ENCODE measurements around the gene LPCAT1. TPM values are rescaled to one million over a fixed set of nuclear protein-coding genes. Genes with fewer than 3 reads are reported as not detected.

Gene LPCAT1
- total and polyA plus RNA-seq, 2 of the 4 experiments (the other 2 are of a cell fraction): 17.7 to 33.6 TPM

GRCh38 chr5:1554410-1554967, 30.7 kb upstream of the LPCAT1 start:
- H4K5ac ChIP-seq (ENCODE audit: low read depth, low read length): no peak overlapping the region
- no peak overlapping the region for H2BK5ac ChIP-seq (ENCODE audit: low read depth, low read length, poor library complexity, severe bottlenecking)
- no peak overlapping the region for H3K14ac ChIP-seq (replicated peaks; ENCODE audit: low read depth, low read length)
- no peak overlapping the region for H2BK20ac ChIP-seq (ENCODE audit: low read depth, low read length)
- no peak overlapping the region for H2AFZ ChIP-seq (replicated peaks; ENCODE audit: low read length, poor library complexity)
- CTCF ChIA-PET: no interaction called here
- no peak for TF ChIP-seq CTCF (conservative IDR thresholded peaks at IDR 0.05; ENCODE audit: low read depth, low read length)
- no peak for TF ChIP-seq CEBPB (IDR thresholded peaks at IDR 0.05; ENCODE audit: low read depth, low read length)
- no peak for TF ChIP-seq RFX5 (IDR thresholded peaks at IDR 0.05; ENCODE audit: low read depth, low read length)
- no peak for TF ChIP-seq RAD21 (IDR thresholded peaks at IDR 0.05; ENCODE audit: low read length)
- no peak for TF ChIP-seq NFE2L2 (IDR thresholded peaks at IDR 0.05; ENCODE audit: low read depth, low read length)
- TF ChIP-seq CHD1 (IDR thresholded peaks at IDR 0.05; ENCODE audit: low read depth, low read length): no peak
- TF ChIP-seq BHLHE40 (IDR thresholded peaks at IDR 0.05; ENCODE audit: low read depth, low read length): no peak
- no peak for TF ChIP-seq USF2 (IDR thresholded peaks at IDR 0.05; ENCODE audit: low read depth, low read length)
- no peak for TF ChIP-seq MXI1 (IDR thresholded peaks at IDR 0.05; ENCODE audit: borderline replicate concordance, low read depth, low read length)
- no peak for TF ChIP-seq SMC3 (IDR thresholded peaks at IDR 0.05; ENCODE audit: low read depth, low read length)
- TF ChIP-seq MAFK (IDR thresholded peaks at IDR 0.05; ENCODE audit: low read depth, low read length): no peak
- H2AK9ac ChIP-seq (replicated peaks; ENCODE audit: low read depth, low read length, poor library complexity): no peak overlapping the region
- no peak overlapping the region for H3K4me3 ChIP-seq (ENCODE audit: insufficient read depth, low read depth, low read length)
- no peak overlapping the region for H2AK5ac ChIP-seq (ENCODE audit: low read depth, low read length)
- no peaks in the 10 kb centered on the region for H3K9me1 ChIP-seq (ENCODE audit: insufficient read depth, low read length)
- no peak overlapping the region for H3K4ac ChIP-seq (ENCODE audit: low read depth, low read length)
- no peak for DNase-seq
- intact Hi-C loops (cut with micrococcal nuclease): no loop called here
- H3K4me2 ChIP-seq (ENCODE audit: low read depth, low read length): no peak overlapping the region
- H3K79me1 ChIP-seq (ENCODE audit: low read depth in 1 of 2, low read length in 2 of 2): no peaks in the 10 kb centered on the region
- dilution Hi-C loops (cut with HindIII; ENCODE audit: low sequenced_read_pairs, unreplicated experiment): no loop called here
- H3K36me3 ChIP-seq (ENCODE audit: control insufficient read depth, insufficient read depth, low read length): no peaks in the 10 kb centered on the region
- H2BK15ac ChIP-seq (ENCODE audit: low read depth, low read length): no peak overlapping the region
- H3K4me1 ChIP-seq (ENCODE audit: control insufficient read depth, insufficient read depth, low read length): no peaks in the 10 kb centered on the region; the same call in 1 of the 2 replicates
- POLR2A ChIA-PET (ENCODE audit: unreplicated experiment): no interaction called here
- no peak overlapping the region for H3K27ac ChIP-seq (ENCODE audit: insufficient read depth, low read length)
- H4K20me1 ChIP-seq (ENCODE audit: insufficient read depth, low read length): no peaks in the 10 kb centered on the region
- no peak overlapping the region for H3K18ac ChIP-seq (ENCODE audit: low read depth, low read length)
- no peak overlapping the region for H2BK120ac ChIP-seq (ENCODE audit: low read depth, low read length)
- H3K9me3 ChIP-seq (ENCODE audit: control insufficient read depth, insufficient read depth, low read length): no peaks in the 10 kb centered on the region
- in situ Hi-C loops (cut with MboI; ENCODE audit: low sequenced_read_pairs): no loop called here
- H4K91ac ChIP-seq (ENCODE audit: insufficient read depth, low read depth, low read length): no peak overlapping the region
- WGBS, 2 experiments (ENCODE audit: extremely low coverage in 2 of 2, insufficient read length in 1 of 2): 83% methylated on average over 1 of the region's 11 CpGs; no CpG with 5 or more reads in 1 of the 2 experiments
- ATAC-seq (ENCODE audit: low read depth): no peak
- H3K56ac ChIP-seq (ENCODE audit: extremely low read depth, insufficient read depth, low read length): no peak overlapping the region
- H3K9ac ChIP-seq (ENCODE audit: low read depth, low read length): no peak overlapping the region
- no peak overlapping the region for H3K23ac ChIP-seq (ENCODE audit: low read depth, low read length)
- H3K27me3 ChIP-seq (ENCODE audit: control insufficient read depth, insufficient read depth, low read length): peaks cover 62% of the 10 kb centered on the region
- H4K8ac ChIP-seq (ENCODE audit: low read depth in 2 of 2, low read length in 2 of 2): no peak overlapping the region
- BruUV-seq (replicated peaks): no TSS peak

All from IMR-90 (cell line).